Measurements from ENCODE around the gene COBL. TPM values are rescaled to one million over a fixed set of nuclear protein-coding genes. Genes with fewer than 3 reads are reported as not detected.

COBL gene
- total RNA-seq, 2 donors from 2014 or later = 27.5 to 28.3 TPM

GRCh38 chr7:51134013-51134441 is 182.6 kb downstream of the COBL start:
- TF ChIP-seq CTCF (conservative IDR thresholded peaks at IDR 0.05) = no peak
- Mint-ChIP-seq H3K36me3 (ENCODE audit: low read depth) (peaks cover 28% of the 10 kb centered on the region), H3K4me1 (peaks cover 22% of the 10 kb centered on the region)

GRCh38 chr7:51132661-51133060 is 183.9 kb downstream of the COBL start:
- Mint-ChIP-seq H3K36me3 (ENCODE audit: low read depth) (peaks cover 28% of the 10 kb centered on the region), H3K9me3 (peaks cover 11% of the 10 kb centered on the region), H3K4me3 (no peak overlapping the region), H3K4me1 (peaks cover 29% of the 10 kb centered on the region), H3K27me3 (ENCODE audit: insufficient read depth) (no peaks in the 10 kb centered on the region), H3K27ac (no peak overlapping the region)
- no peak for TF ChIP-seq CTCF (conservative IDR thresholded peaks at IDR 0.05)
- H3K9ac ChIP-seq (ENCODE audit: extremely low read depth, low read length, poor library complexity, severe bottlenecking) = no peak overlapping the region
- peak; percentile 10 for DNase-seq
- H3K9me3 ChIP-seq (ENCODE audit: control insufficient read depth, low read length) = peaks cover 22% of the 10 kb centered on the region
- WGBS, 2 experiments (ENCODE audit: insufficient coverage in 1 of 2, insufficient read length in 1 of 2) = 89 to 95% methylated on average over 3 of the region's 3 CpGs
- H3K27ac ChIP-seq (ENCODE audit: low read depth, low read length) = no peak overlapping the region
- peak overlapping the region; percentile 10 for H3K4me3 ChIP-seq (ENCODE audit: low read length)
- H3K36me3 ChIP-seq (ENCODE audit: control insufficient read depth, insufficient read depth, low read length) = peaks cover 19% of the 10 kb centered on the region
- H3K4me1 ChIP-seq (ENCODE audit: control insufficient read depth, insufficient read depth, low read length) = peaks cover 11% of the 10 kb centered on the region
- H3K27me3 ChIP-seq (ENCODE audit: control insufficient read depth, insufficient read depth, low read length, poor library complexity, severe bottlenecking) = no peaks in the 10 kb centered on the region

More at GRCh38 chr7:51134013-51134441, 182.6 kb downstream of the COBL start:
- Histone ChIP-seq H3K4me1 (ENCODE audit: control insufficient read depth, insufficient read depth, low read length) (peaks cover 11% of the 10 kb centered on the region), H3K9ac (ENCODE audit: extremely low read depth, low read length, poor library complexity, severe bottlenecking) (no peak overlapping the region), H3K36me3 (ENCODE audit: control insufficient read depth, insufficient read depth, low read length) (peaks cover 19% of the 10 kb centered on the region), H3K9me3 (ENCODE audit: control insufficient read depth, low read length) (peaks cover 22% of the 10 kb centered on the region), H3K4me3 (ENCODE audit: low read length) (no peak overlapping the region), H3K27me3 (ENCODE audit: control insufficient read depth, insufficient read depth, low read length, poor library complexity, severe bottlenecking) (no peaks in the 10 kb centered on the region), H3K27ac (ENCODE audit: low read depth, low read length) (no peak overlapping the region)
- WGBS, 2 experiments (ENCODE audit: insufficient coverage in 1 of 2, insufficient read length in 1 of 2) = 81 to 95% methylated on average over 4 of the region's 4 CpGs
- peaks cover 11% of the 10 kb centered on the region for H3K9me3 Mint-ChIP-seq
- no peak overlapping the region for H3K4me3 Mint-ChIP-seq
- H3K27me3 Mint-ChIP-seq (ENCODE audit: insufficient read depth) = no peaks in the 10 kb centered on the region
- DNase-seq = no peak
- H3K27ac Mint-ChIP-seq = no peak overlapping the region

- H3K4me1 Mint-ChIP-seq = peaks cover 23% of the 10 kb centered on the region
- H3K36me3 Mint-ChIP-seq (ENCODE audit: low read depth) = peaks cover 19% of the 10 kb centered on the region
- WGBS, 2 experiments (ENCODE audit: insufficient coverage in 1 of 2, insufficient read length in 1 of 2) = 86 to 96% methylated on average over 3 to 8 of the region's 8 CpGs
- H3K9me3 Mint-ChIP-seq = peaks cover 11% of the 10 kb centered on the region
- Histone ChIP-seq H3K4me1 (ENCODE audit: control insufficient read depth, insufficient read depth, low read length) (peaks cover 9% of the 10 kb centered on the region), H3K9me3 (ENCODE audit: control insufficient read depth, low read length) (peaks cover 17% of the 10 kb centered on the region), H3K27ac (ENCODE audit: low read depth, low read length) (no peak overlapping the region), H3K36me3 (ENCODE audit: control insufficient read depth, insufficient read depth, low read length) (peaks cover 13% of the 10 kb centered on the region), H3K27me3 (ENCODE audit: control insufficient read depth, insufficient read depth, low read length, poor library complexity, severe bottlenecking) (no peaks in the 10 kb centered on the region), H3K9ac (ENCODE audit: extremely low read depth, low read length, poor library complexity, severe bottlenecking) (no peak overlapping the region), H3K4me3 (ENCODE audit: low read length) (no peak overlapping the region)
- H3K4me3 Mint-ChIP-seq = no peak overlapping the region
- peak; percentile 35 for DNase-seq
- TF ChIP-seq CTCF (conservative IDR thresholded peaks at IDR 0.05) = no peak
- H3K27me3 Mint-ChIP-seq (ENCODE audit: insufficient read depth) = no peaks in the 10 kb centered on the region
- H3K27ac Mint-ChIP-seq = peak overlapping the region; percentile 78
These were observed 186.8 kb downstream of the COBL start for GRCh38 chr7:51129527-51130472.
